Liver (tissue), 9 donors: ENCODE results near the gene GLRB. TPM values are rescaled to one million over a fixed set of nuclear protein-coding genes. Genes with fewer than 3 reads are reported as not detected.
A peak's percentile ranks its signal among the peaks of the same experiment; 100 is the strongest.

Source experiments
- DNase-seq: peaks from one replicate; pipeline ENCODE4 v3.0.0-alpha.2; 2017; ENCODE audit warnings: low spot score
- H3K27ac ChIP-seq, 2 donors: one replicate each; pipeline ENCODE4 v1.7.0; 2013; ENCODE audit warnings: inconsistent platforms in 2 of 2, low read length in 2 of 2, control low read depth in 1 of 2, low read depth in 1 of 2, mild to moderate bottlenecking in 1 of 2
- H3K27me3 ChIP-seq, 4 donors: one replicate each; pipeline versions ENCODE4 v1.6.1 to v1.7.0; 2013; ENCODE audit warnings: low read length in 3 of 4, inconsistent platforms in 1 of 4, mild to moderate bottlenecking in 1 of 4, moderate library complexity in 1 of 4; ENCODE audit not compliant: control insufficient read depth in 4 of 4, insufficient read depth in 4 of 4
- H3K36me3 ChIP-seq, 4 donors: one replicate each; pipeline versions ENCODE4 v1.6.1 to v1.7.0; 2013; ENCODE audit warnings: low read length in 3 of 4, mild to moderate bottlenecking in 3 of 4, low read depth in 1 of 4, moderate library complexity in 1 of 4; ENCODE audit not compliant: control insufficient read depth in 4 of 4, insufficient read depth in 3 of 4
- H3K4me1 ChIP-seq, 4 donors: one replicate each; pipeline versions ENCODE4 v1.6.1 to v1.7.0; 2013; ENCODE audit warnings: low read length in 3 of 4, mild to moderate bottlenecking in 3 of 4, moderate library complexity in 1 of 4; ENCODE audit not compliant: control insufficient read depth in 4 of 4, insufficient read depth in 4 of 4
- H3K4me3 ChIP-seq, 3 donors: one replicate each; pipeline versions ENCODE4 v1.6.1 to v1.7.0; 2013; ENCODE audit warnings: low read length in 3 of 3, control low read depth in 1 of 3, low read depth in 1 of 3, mild to moderate bottlenecking in 1 of 3
- H3K9ac ChIP-seq, 2 donors: one replicate each; pipeline ENCODE4 v1.7.0; 2013; ENCODE audit warnings: low read length in 2 of 2, mild to moderate bottlenecking in 2 of 2, moderate library complexity in 2 of 2, control low read depth in 1 of 2, low read depth in 1 of 2
- H3K9me3 ChIP-seq, 4 donors: one replicate each; pipeline versions ENCODE4 v1.6.1 to v1.7.0; 2013; ENCODE audit warnings: low read length in 3 of 4; ENCODE audit not compliant: control insufficient read depth in 4 of 4
- ATF3 ChIP-seq: IDR thresholded peaks from 2 replicates; pipeline ENCODE4 v1.6.1; 2016; ENCODE audit warnings: antibody characterized with exemption
- EGR1 ChIP-seq, 2 donors: IDR thresholded peaks; 2 replicates each; pipeline ENCODE4 v1.6.1; 2016 to 2018; ENCODE audit warnings: antibody characterized with exemption in 2 of 2, low read depth in 2 of 2
- FOXA2 ChIP-seq: IDR thresholded peaks from 2 replicates; pipeline ENCODE4 v1.6.1; 2016; ENCODE audit warnings: antibody characterized with exemption
- GABPA ChIP-seq, 2 donors: IDR thresholded peaks in 1 of 2; conservative IDR thresholded peaks in 1 of 2; 2 replicates each; pipeline ENCODE4 v1.6.1; 2016; ENCODE audit warnings: antibody characterized with exemption in 2 of 2, mild to moderate bottlenecking in 1 of 2, moderate library complexity in 1 of 2
- HNF4G ChIP-seq: IDR thresholded peaks from 2 replicates; pipeline ENCODE4 v1.6.1; 2016; ENCODE audit warnings: antibody characterized with exemption
- MAX ChIP-seq: IDR thresholded peaks from 2 replicates; pipeline ENCODE4 v1.6.1; 2016; ENCODE audit warnings: antibody characterized with exemption
- NR2F2 ChIP-seq: IDR thresholded peaks from 2 replicates; pipeline ENCODE4 v1.6.1; 2016; ENCODE audit warnings: antibody characterized with exemption
- RAD21 ChIP-seq, 2 donors: IDR thresholded peaks; 2 replicates each; pipeline ENCODE4 v1.6.1; 2016; ENCODE audit warnings: antibody characterized with exemption in 2 of 2, mild to moderate bottlenecking in 2 of 2
- RXRA ChIP-seq, 2 donors: IDR thresholded peaks; 2 replicates each; pipeline ENCODE4 v1.6.1; 2017 to 2018; ENCODE audit warnings: antibody characterized with exemption in 2 of 2, mild to moderate bottlenecking in 1 of 2
- TAF1 ChIP-seq: conservative IDR thresholded peaks from 2 replicates; pipeline ENCODE4 v1.6.1; 2016; ENCODE audit warnings: antibody characterized with exemption, mild to moderate bottlenecking
- YY1 ChIP-seq: IDR thresholded peaks from 2 replicates; pipeline ENCODE4 v1.6.1; 2016; ENCODE audit warnings: antibody characterized with exemption, mild to moderate bottlenecking
- WGBS: extraction: QIAGEN DNeasy Blood & Tissue Kit; methylation state at CpG from one replicate; pipeline ENCODE4 v1.1.7; 2013; 5-methylcytosine and 5-hydroxymethylcytosine counted together
- polyA plus RNA-seq, 2 donors: library from polyadenylated mRNA; stranded (reverse) in 1 of 2; unstranded in 1 of 2; fragments of 200-250 nt in 1 of 2; fragments of >200 nt in 1 of 2; fragmentation: Nextera tagmentation in 1 of 2; extraction: Ambion mirVana in 1 of 2; gene quantifications; one replicate each; pipeline versions ENCODE4 v1.2.1 to v1.2.3, GENCODE V29; 2013 to 2015
- total RNA-seq, 2 donors: library from RNA; depleted of rRNA; stranded (reverse); fragments of >200 nt; gene quantifications; one replicate each; pipeline ENCODE4 v1.2.3, GENCODE V29; 2014
- TF ChIP-seq, protein P1 (sequence below): fragments of 150-350 bp; IDR thresholded peaks from 2 replicates; pipeline ENCODE4 v1.5.1; 2017; ENCODE audit warnings: improper control_type of control experiment, low read depth, low read length; ENCODE audit not compliant: missing input control
- TF ChIP-seq, protein P2 (sequence below): IDR thresholded peaks from 2 replicates; pipeline ENCODE4 v1.6.1; 2016; ENCODE audit warnings: antibody characterized with exemption, mild to moderate bottlenecking
- TF ChIP-seq, protein P3 (sequence below): IDR thresholded peaks from 2 replicates; pipeline ENCODE4 v1.6.1; 2016; ENCODE audit warnings: antibody characterized with exemption
- donor health status: healthy.
- donor health status: healthy.
- donor health status: healthy.
- donor health status: healthy.
- donor health status: healthy.

The GLRB gene
- total and polyA plus RNA-seq, 4 donors = 0.24 to 2.9 (median 0.72) TPM

DNA sequence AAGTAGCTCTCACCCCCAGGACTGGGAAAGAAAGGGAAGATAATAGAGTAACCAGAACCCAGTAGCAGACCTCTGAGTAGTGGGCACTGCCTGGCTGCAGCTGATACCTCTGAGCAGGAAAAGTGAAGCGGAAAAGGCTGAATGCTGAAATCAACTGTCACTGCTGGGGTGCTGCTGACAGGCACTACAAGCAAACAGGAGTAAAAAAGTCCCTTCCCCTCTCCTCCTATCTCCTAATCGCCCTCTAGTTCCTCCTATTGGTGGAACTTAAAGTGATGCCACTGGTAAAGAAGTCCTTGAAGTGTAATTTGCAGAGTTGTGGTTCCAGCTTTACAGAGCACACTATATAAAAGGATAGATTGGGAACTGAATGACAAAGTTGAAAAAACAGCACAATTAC, 32.8 kb upstream of the GLRB start:
- Histone ChIP-seq H3K27me3 (no peaks in the 10 kb centered on the region), H3K4me3 (no peak overlapping the region), H3K9me3 (no peaks in the 10 kb centered on the region), H3K36me3 (no peaks in the 10 kb centered on the region), H3K4me1 (no peaks in the 10 kb centered on the region), H3K27ac (no peak overlapping the region), H3K9ac (no peak overlapping the region)
- WGBS = 38% methylated on average over 2 of the region's 2 CpGs
- DNase-seq = no peak
- TF ChIP-seq RAD21 (IDR thresholded peaks at IDR 0.05) = peak in 1 of 2 donors; percentile 22
- TF ChIP-seq NR2F2 = no peak

- Histone ChIP-seq H3K36me3 (no peaks in the 10 kb centered on the region), H3K4me3 (no peak overlapping the region), H3K4me1 (no peaks in the 10 kb centered on the region), H3K27ac (no peak overlapping the region), H3K27me3 (no peaks in the 10 kb centered on the region), H3K9ac (no peak overlapping the region), H3K9me3 (no peaks in the 10 kb centered on the region)
- no peak for DNase-seq
- 17% methylated on average over 2 of the region's 2 CpGs for WGBS
- no peak for TF ChIP-seq RXRA (IDR thresholded peaks at IDR 0.05)
- TF ChIP-seq, protein P1, sequence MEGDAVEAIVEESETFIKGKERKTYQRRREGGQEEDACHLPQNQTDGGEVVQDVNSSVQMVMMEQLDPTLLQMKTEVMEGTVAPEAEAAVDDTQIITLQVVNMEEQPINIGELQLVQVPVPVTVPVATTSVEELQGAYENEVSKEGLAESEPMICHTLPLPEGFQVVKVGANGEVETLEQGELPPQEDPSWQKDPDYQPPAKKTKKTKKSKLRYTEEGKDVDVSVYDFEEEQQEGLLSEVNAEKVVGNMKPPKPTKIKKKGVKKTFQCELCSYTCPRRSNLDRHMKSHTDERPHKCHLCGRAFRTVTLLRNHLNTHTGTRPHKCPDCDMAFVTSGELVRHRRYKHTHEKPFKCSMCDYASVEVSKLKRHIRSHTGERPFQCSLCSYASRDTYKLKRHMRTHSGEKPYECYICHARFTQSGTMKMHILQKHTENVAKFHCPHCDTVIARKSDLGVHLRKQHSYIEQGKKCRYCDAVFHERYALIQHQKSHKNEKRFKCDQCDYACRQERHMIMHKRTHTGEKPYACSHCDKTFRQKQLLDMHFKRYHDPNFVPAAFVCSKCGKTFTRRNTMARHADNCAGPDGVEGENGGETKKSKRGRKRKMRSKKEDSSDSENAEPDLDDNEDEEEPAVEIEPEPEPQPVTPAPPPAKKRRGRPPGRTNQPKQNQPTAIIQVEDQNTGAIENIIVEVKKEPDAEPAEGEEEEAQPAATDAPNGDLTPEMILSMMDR = peak; percentile 89
- TF ChIP-seq FOXA2 = no peak
- peak; percentile 97 to 98 for TF ChIP-seq RAD21 (IDR thresholded peaks at IDR 0.05)
- no peak for TF ChIP-seq HNF4G
- peak; percentile 27 for TF ChIP-seq YY1
- TF ChIP-seq MAX = no peak
These were observed 30.3 kb upstream of the GLRB start for GRCh38 chr4:157045507-157046127.

- H3K4me3 ChIP-seq = no peak overlapping the region
- TF ChIP-seq RAD21 (IDR thresholded peaks at IDR 0.05) (no peak), GABPA (IDR thresholded peaks at IDR 0.05 in 1 of 2, conservative IDR thresholded peaks at IDR 0.05 in 1 of 2) (no peak), EGR1 (IDR thresholded peaks at IDR 0.05; ENCODE audit: low read depth in 2 of 2) (no peak), HNF4G (no peak), YY1 (no peak), FOXA2 (no peak), TAF1 (no peak), ATF3 (no peak)
- TF ChIP-seq, protein P2, sequence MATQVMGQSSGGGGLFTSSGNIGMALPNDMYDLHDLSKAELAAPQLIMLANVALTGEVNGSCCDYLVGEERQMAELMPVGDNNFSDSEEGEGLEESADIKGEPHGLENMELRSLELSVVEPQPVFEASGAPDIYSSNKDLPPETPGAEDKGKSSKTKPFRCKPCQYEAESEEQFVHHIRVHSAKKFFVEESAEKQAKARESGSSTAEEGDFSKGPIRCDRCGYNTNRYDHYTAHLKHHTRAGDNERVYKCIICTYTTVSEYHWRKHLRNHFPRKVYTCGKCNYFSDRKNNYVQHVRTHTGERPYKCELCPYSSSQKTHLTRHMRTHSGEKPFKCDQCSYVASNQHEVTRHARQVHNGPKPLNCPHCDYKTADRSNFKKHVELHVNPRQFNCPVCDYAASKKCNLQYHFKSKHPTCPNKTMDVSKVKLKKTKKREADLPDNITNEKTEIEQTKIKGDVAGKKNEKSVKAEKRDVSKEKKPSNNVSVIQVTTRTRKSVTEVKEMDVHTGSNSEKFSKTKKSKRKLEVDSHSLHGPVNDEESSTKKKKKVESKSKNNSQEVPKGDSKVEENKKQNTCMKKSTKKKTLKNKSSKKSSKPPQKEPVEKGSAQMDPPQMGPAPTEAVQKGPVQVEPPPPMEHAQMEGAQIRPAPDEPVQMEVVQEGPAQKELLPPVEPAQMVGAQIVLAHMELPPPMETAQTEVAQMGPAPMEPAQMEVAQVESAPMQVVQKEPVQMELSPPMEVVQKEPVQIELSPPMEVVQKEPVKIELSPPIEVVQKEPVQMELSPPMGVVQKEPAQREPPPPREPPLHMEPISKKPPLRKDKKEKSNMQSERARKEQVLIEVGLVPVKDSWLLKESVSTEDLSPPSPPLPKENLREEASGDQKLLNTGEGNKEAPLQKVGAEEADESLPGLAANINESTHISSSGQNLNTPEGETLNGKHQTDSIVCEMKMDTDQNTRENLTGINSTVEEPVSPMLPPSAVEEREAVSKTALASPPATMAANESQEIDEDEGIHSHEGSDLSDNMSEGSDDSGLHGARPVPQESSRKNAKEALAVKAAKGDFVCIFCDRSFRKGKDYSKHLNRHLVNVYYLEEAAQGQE = no peak
- TF ChIP-seq, protein P3, sequence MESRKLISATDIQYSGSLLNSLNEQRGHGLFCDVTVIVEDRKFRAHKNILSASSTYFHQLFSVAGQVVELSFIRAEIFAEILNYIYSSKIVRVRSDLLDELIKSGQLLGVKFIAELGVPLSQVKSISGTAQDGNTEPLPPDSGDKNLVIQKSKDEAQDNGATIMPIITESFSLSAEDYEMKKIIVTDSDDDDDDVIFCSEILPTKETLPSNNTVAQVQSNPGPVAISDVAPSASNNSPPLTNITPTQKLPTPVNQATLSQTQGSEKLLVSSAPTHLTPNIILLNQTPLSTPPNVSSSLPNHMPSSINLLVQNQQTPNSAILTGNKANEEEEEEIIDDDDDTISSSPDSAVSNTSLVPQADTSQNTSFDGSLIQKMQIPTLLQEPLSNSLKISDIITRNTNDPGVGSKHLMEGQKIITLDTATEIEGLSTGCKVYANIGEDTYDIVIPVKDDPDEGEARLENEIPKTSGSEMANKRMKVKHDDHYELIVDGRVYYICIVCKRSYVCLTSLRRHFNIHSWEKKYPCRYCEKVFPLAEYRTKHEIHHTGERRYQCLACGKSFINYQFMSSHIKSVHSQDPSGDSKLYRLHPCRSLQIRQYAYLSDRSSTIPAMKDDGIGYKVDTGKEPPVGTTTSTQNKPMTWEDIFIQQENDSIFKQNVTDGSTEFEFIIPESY = no peak
- H3K36me3 ChIP-seq = no peaks in the 10 kb centered on the region
- 35% methylated on average over 2 of the region's 2 CpGs for WGBS
- no peak overlapping the region for H3K9ac ChIP-seq
- H3K9me3 ChIP-seq = no peaks in the 10 kb centered on the region
- no peak overlapping the region for H3K27ac ChIP-seq
- no peaks in the 10 kb centered on the region for H3K4me1 ChIP-seq
- DNase-seq = no peak
- H3K27me3 ChIP-seq = no peaks in the 10 kb centered on the region
These were observed 27.7 kb upstream of the GLRB start for GRCh38 chr4:157048248-157048647.
